ENCODE measurements around the gene RAP1GAP. TPM values are rescaled to one million over a fixed set of nuclear protein-coding genes. Genes with fewer than 3 reads are reported as not detected.

Gene RAP1GAP
- total RNA-seq, 4 donors from 2014 or later: 14.1 to 37.4 (median 28.8) TPM

- WGBS, 2 donors (ENCODE audit: low coverage in 1 of 2): 52% methylated on average over 10 of the region's 10 CpGs; no CpG with 5 or more reads in 1 of the 2 donors
- H3K27me3 ChIP-seq: peaks cover 32% of the 10 kb centered on the region
- in situ Hi-C loops (cut with MboI; ENCODE audit: low pct_ligation_motif_present in 1 of 4, low pct_unique_long_range_greater_than_20kb in 1 of 4, low sequenced_read_pairs in 3 of 4): loop anchor here in 3 of 4 donors (25.0 kb wide), 2 partner anchors 141 to 416 kb away; partner anchors contain the start of gene ALPL (in 3 of the 3)
- H3K9me3 ChIP-seq: no peaks in the 10 kb centered on the region
- no peak for DNase-seq
- intact Hi-C loops (cut with DNase I; ENCODE audit: low total_unique reads): no loop called here
- H3K27ac ChIP-seq: peak overlapping the region in 1 of 4 donors; percentile 22
- peaks cover 8 to 23% (median 10%) of the 10 kb centered on the region in 4 donors for H3K4me1 ChIP-seq
- H3K36me3 ChIP-seq: no peaks in the 10 kb centered on the region
- H3K4me3 ChIP-seq: no peak overlapping the region
- TF ChIP-seq CTCF (IDR thresholded peaks at IDR 0.05): no peak
- TF ChIP-seq POLR2A (IDR thresholded peaks at IDR 0.05): no peak
- TF ChIP-seq EP300 (IDR thresholded peaks at IDR 0.05; ENCODE audit: low read depth): no peak
- no peak for TF ChIP-seq POLR2AphosphoS5 (IDR thresholded peaks at IDR 0.05)
These were observed 16.0 kb downstream of the RAP1GAP start for GRCh38 chr1:21652937-21653743.

- intact Hi-C loops (cut with DNase I; ENCODE audit: low total_unique reads): no loop called here
- WGBS, 2 donors (ENCODE audit: low coverage in 1 of 2): 21% methylated on average over 29 of the region's 39 CpGs; no CpG with 5 or more reads in 1 of the 2 donors
- peak overlapping the region in 1 of 4 donors; percentile 22 for H3K27ac ChIP-seq
These were observed 16.8 kb downstream of the RAP1GAP start for GRCh38 chr1:21652101-21652936.

GRCh38 chr1:21651214-21652042 is 17.7 kb downstream of the RAP1GAP start:
- WGBS, 2 donors (ENCODE audit: low coverage in 1 of 2): 6% methylated on average over 33 of the region's 80 CpGs; no CpG with 5 or more reads in 1 of the 2 donors
- TF ChIP-seq CTCF (IDR thresholded peaks at IDR 0.05) (no peak), POLR2A (IDR thresholded peaks at IDR 0.05) (no peak), POLR2AphosphoS5 (IDR thresholded peaks at IDR 0.05) (no peak), EP300 (IDR thresholded peaks at IDR 0.05; ENCODE audit: low read depth) (no peak)
- no peaks in the 10 kb centered on the region for H3K36me3 ChIP-seq
- in situ Hi-C loops (cut with MboI; ENCODE audit: low pct_ligation_motif_present in 1 of 4, low pct_unique_long_range_greater_than_20kb in 1 of 4, low sequenced_read_pairs in 3 of 4): loop anchor here in 3 of 4 donors (25.0 kb wide), 2 partner anchors 139 to 414 kb away; partner anchors contain the start of gene ALPL (in 3 of the 3)
- peak overlapping the region; percentile 20 to 46 (median 35) for H3K4me3 ChIP-seq
- intact Hi-C loops (cut with DNase I; ENCODE audit: low total_unique reads): no loop called here
- peak overlapping the region in 1 of 4 donors; percentile 22 for H3K27ac ChIP-seq
- peak; percentile 51 for DNase-seq
- H3K9me3 ChIP-seq: no peaks in the 10 kb centered on the region
- peaks cover 41% of the 10 kb centered on the region for H3K27me3 ChIP-seq
- H3K4me1 ChIP-seq: peaks cover 8 to 25% (median 11%) of the 10 kb centered on the region in 4 donors

More at GRCh38 chr1:21652101-21652936, 16.8 kb downstream of the RAP1GAP start:
- Histone ChIP-seq H3K27me3 (peaks cover 38% of the 10 kb centered on the region), H3K36me3 (no peaks in the 10 kb centered on the region), H3K4me3 (peak overlapping the region in 3 of 4 donors; percentile 29 to 41 (median 35)), H3K9me3 (no peaks in the 10 kb centered on the region), H3K4me1 (peaks cover 8 to 25% (median 11%) of the 10 kb centered on the region in 4 donors)
- TF ChIP-seq CTCF (IDR thresholded peaks at IDR 0.05): no peak
- TF ChIP-seq POLR2AphosphoS5 (IDR thresholded peaks at IDR 0.05): no peak
- TF ChIP-seq POLR2A (IDR thresholded peaks at IDR 0.05): no peak
- TF ChIP-seq EP300 (IDR thresholded peaks at IDR 0.05; ENCODE audit: low read depth): no peak
- in situ Hi-C loops (cut with MboI; ENCODE audit: low pct_ligation_motif_present in 1 of 4, low pct_unique_long_range_greater_than_20kb in 1 of 4, low sequenced_read_pairs in 3 of 4): loop anchor here in 3 of 4 donors (25.0 kb wide), 2 partner anchors 140 to 415 kb away; partner anchors contain the start of gene ALPL (in 3 of the 3)
- no peak for DNase-seq

All from transverse colon (tissue), 4 donors.